A673 (cell line): Measurements from ENCODE around the gene NDST1. TPM values are rescaled to one million over a fixed set of nuclear protein-coding genes. Genes with fewer than 3 reads are reported as not detected.

Experiments used
- BruUV-seq: library from RNA; stranded (reverse); fragments of 400-500 nt; replicated peaks from 2 replicates; lab custom pipeline; 2021; lab: Mats Ljungman, UMichigan
- CTCF ChIA-PET: fragments of 300-600 bp; sonication (Branson Sonifier 250); formaldehyde crosslinking; loops from one replicate; lab custom pipeline; 2022; ENCODE audit warnings: antibody characterized with exemption; lab: Charles Lee
- POLR2A ChIA-PET: fragments of 300-600 bp; sonication (Branson Sonifier 250); formaldehyde crosslinking; loops from one replicate; lab custom pipeline; 2022; ENCODE audit warnings: antibody characterized with exemption; ENCODE audit not compliant: low non-redundant PET; lab: Charles Lee
- DNase-seq: peaks from one replicate; pipeline ENCODE4 v3.0.0-alpha.2; 2015; ENCODE audit warnings: low spot score
- H3K27ac ChIP-seq: fragments of 200-600 bp; sonication (generic); 2 replicates; pipeline ENCODE4 v1.5.1; 2016; ENCODE audit warnings: mixed run types, low read depth, mild to moderate bottlenecking, mixed read lengths, antibody characterized with exemption, low read length; ENCODE audit not compliant: poor library complexity, severe bottlenecking
- H3K27me3 ChIP-seq: fragments of 200-600 bp; sonication (generic); replicated peaks from 2 replicates; pipeline ENCODE4 v1.6.1; 2017; ENCODE audit warnings: mixed run types, low read depth, mild to moderate bottlenecking, mixed read lengths, antibody characterized with exemption, low read length; ENCODE audit not compliant: insufficient read depth, poor library complexity
- H3K36me3 ChIP-seq: fragments of 200-600 bp; sonication (generic); 2 replicates; pipeline ENCODE4 v1.6.1; 2016; ENCODE audit warnings: mixed run types, mild to moderate bottlenecking, mixed read lengths, antibody characterized with exemption, low read length; ENCODE audit not compliant: insufficient read depth, poor library complexity, severe bottlenecking
- H3K4me1 ChIP-seq: fragments of 200-600 bp; sonication (generic); 2 replicates; pipeline ENCODE4 v1.6.1; 2017; ENCODE audit warnings: mixed run types, mild to moderate bottlenecking, mixed read lengths, antibody characterized with exemption, low read length; ENCODE audit not compliant: insufficient read depth, poor library complexity, severe bottlenecking
- H3K4me3 ChIP-seq: fragments of 200-600 bp; sonication (generic); 2 replicates; pipeline ENCODE4 v1.5.1; 2016; ENCODE audit warnings: low read depth, mixed run types, mild to moderate bottlenecking, mixed read lengths, low read length; ENCODE audit not compliant: poor library complexity, severe bottlenecking
- H3K9me3 ChIP-seq: fragments of 200-600 bp; sonication (generic); 2 replicates; pipeline ENCODE4 v1.6.1; 2016; ENCODE audit warnings: mixed run types, low read depth, mild to moderate bottlenecking, mixed read lengths, antibody characterized with exemption, low read length; ENCODE audit not compliant: poor library complexity, severe bottlenecking
- CTCF ChIP-seq: fragments of 300-800, 200-600 bp; sonication (generic); conservative IDR thresholded peaks from 2 replicates; pipeline ENCODE4 v1.5.1; 2017; ENCODE audit warnings: low read depth, mild to moderate bottlenecking, antibody characterized with exemption, low read length, moderate library complexity, mixed read lengths
- EZH2 ChIP-seq: fragments of 200-600 bp; sonication (generic); IDR thresholded peaks from 2 replicates; pipeline ENCODE4 v1.6.1; 2017; ENCODE audit warnings: borderline replicate concordance, low read depth, mild to moderate bottlenecking, mixed read lengths, antibody characterized with exemption, low read length; ENCODE audit not compliant: poor library complexity, severe bottlenecking
- intact Hi-C: fragments of 100-400 bp; cut with micrococcal nuclease; formaldehyde crosslinking; loops from one replicate; pipeline ENCODE4 v1.10.0; 2022; ENCODE audit not compliant: unreplicated experiment
- total RNA-seq: library from RNA; stranded (reverse); gene quantifications from 2 replicates; pipeline ENCODE4 v1.2.3, GENCODE V29; 2021

The NDST1 gene
- total RNA-seq, 1 experiment from 2014 or later: 44.0 TPM

DNA sequence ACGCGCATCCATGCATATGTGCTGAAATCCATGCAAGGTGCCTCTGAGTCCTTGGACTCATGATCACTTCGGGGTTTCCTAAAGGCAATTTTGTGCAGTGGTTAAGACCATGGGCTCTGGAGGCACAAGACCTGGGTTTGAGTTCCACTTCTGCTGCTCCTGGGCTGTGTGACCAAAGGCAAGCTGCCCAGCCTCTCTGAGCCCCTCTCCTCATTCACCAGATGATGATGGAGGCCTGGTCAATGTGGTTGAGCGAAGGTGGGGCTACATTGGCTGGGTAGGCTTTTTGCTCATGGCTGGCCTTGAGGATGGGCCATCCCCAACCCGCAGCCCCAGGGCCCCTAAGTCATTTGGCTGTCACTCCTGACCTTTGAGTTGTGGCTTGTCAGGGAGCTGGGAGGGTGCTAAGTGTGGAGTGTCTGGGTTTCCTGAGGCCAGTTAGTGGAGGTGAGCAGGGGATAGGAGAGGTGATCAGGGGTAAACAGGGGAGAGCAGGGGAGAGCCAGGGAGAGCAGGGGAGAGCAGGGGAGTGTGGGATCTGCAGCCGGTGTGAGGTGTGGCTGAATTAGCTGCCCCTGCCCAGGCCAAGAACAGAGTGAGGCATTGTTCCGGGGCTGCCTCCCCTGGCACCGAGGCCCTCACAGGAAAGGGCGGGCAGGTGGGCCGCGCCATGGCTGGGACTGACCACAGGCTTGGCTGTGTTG, 68.0 kb downstream of the NDST1 start:
- no peak overlapping the region for H3K27ac ChIP-seq
- H3K27me3 ChIP-seq: no peaks in the 10 kb centered on the region
- intact Hi-C loops: no loop called here
- POLR2A ChIA-PET: no interaction called here
- TF ChIP-seq EZH2: no peak
- TF ChIP-seq CTCF: no peak
- no peaks in the 10 kb centered on the region for H3K9me3 ChIP-seq
- CTCF ChIA-PET: no interaction called here
- BruUV-seq: no TSS peak
- H3K36me3 ChIP-seq: no peaks in the 10 kb centered on the region
- H3K4me3 ChIP-seq: no peak overlapping the region
- no peak for DNase-seq
- no peaks in the 10 kb centered on the region for H3K4me1 ChIP-seq

- POLR2A ChIA-PET: no interaction called here
- H3K4me1 ChIP-seq: no peaks in the 10 kb centered on the region
- intact Hi-C loops: no loop called here
These were observed 68.6 kb downstream of the NDST1 start for GRCh38 chr5:150576449-150576949.

GRCh38 chr5:150577378-150578139, 69.6 kb downstream of the NDST1 start:
- DNase-seq: no peak
- H3K36me3 ChIP-seq: no peaks in the 10 kb centered on the region
- POLR2A ChIA-PET: no interaction called here
- no TSS peak for BruUV-seq
- no peaks in the 10 kb centered on the region for H3K9me3 ChIP-seq
- intact Hi-C loops: no loop called here
- TF ChIP-seq EZH2: no peak
- no peak for TF ChIP-seq CTCF
- H3K27ac ChIP-seq: no peak overlapping the region
- no peaks in the 10 kb centered on the region for H3K4me1 ChIP-seq
- no peaks in the 10 kb centered on the region for H3K27me3 ChIP-seq
- H3K4me3 ChIP-seq: no peak overlapping the region
- CTCF ChIA-PET: no interaction called here

More at GRCh38 chr5:150576449-150576949, 68.6 kb downstream of the NDST1 start:
- BruUV-seq: no TSS peak
- DNase-seq: no peak
- no peak for TF ChIP-seq EZH2
- no peak for TF ChIP-seq CTCF
- Histone ChIP-seq H3K27ac (no peak overlapping the region), H3K9me3 (no peaks in the 10 kb centered on the region), H3K36me3 (no peaks in the 10 kb centered on the region), H3K4me3 (no peak overlapping the region), H3K27me3 (no peaks in the 10 kb centered on the region)
- CTCF ChIA-PET: no interaction called here
